ENCODE measurements around the gene ZNF70. TPM values are rescaled to one million over a fixed set of nuclear protein-coding genes. Genes with fewer than 3 reads are reported as not detected.

The ZNF70 gene
- 0.99 to 1.3 TPM (median 1.2 TPM) in 5 replicates for total RNA-seq (2022; extraction: Qiagen RNA extraction; ENCODE audit: low read depth)

GRCh38 chr22:23750714-23751440 lies at the start of gene ZNF70:
Gene ZNF70 (minus strand): TSS chr22:23751112. CDS start chr22:23745140, 5,972 bp downstream.

GRCh38 chr22:23786752-23787599 lies 36.1 kb upstream of the ZNF70 start, which contains the start of gene SMARCB1:
Gene SMARCB1 (plus strand): TSS chr22:23786966. CDS start chr22:23787170, 204 bp downstream.

GRCh38 chr22:23772649-23773473 lies 21.9 kb upstream of the ZNF70 start, which contains the start of gene MMP11:
Gene MMP11 (plus strand): TSS chr22:23772849. CDS start chr22:23772871, 22 bp downstream.

GRCh38 chr22:23767673-23768548 lies 17.0 kb upstream of the ZNF70 start, which contains the start of gene CHCHD10:
Gene CHCHD10 (minus strand): TSS chr22:23767972. CDS start chr22:23767874, 98 bp downstream.

GRCh38 chr22:23762842-23763578 lies 12.1 kb upstream of the ZNF70 start, which contains the start of gene C22orf15:
Gene C22orf15 (plus strand): TSS chr22:23762990. CDS start chr22:23763307, 317 bp downstream.

GRCh38 chr22:23754220-23754919 lies 3.5 kb upstream of the ZNF70 start, which contains the start of gene VPREB3:
Gene VPREB3 (minus strand): TSS chr22:23754425. CDS start chr22:23754363, 62 bp downstream.

GRCh38 chr22:23690713-23691112 lies 60.2 kb downstream of the ZNF70 start, which contains the start of gene RGL4:
Gene RGL4 (plus strand): TSS chr22:23691013. CDS start chr22:23692031, 1,018 bp downstream.

Other genes with a start within 250 kb of the ZNF70 start
- gene IGLL1, start 170.8 kb downstream of the ZNF70 start, total RNA-seq (2022; extraction: Qiagen RNA extraction; ENCODE audit: low read depth) = not detected in 5 replicates
- gene DRICH1, start 118.8 kb downstream of the ZNF70 start, total RNA-seq (2022; extraction: Qiagen RNA extraction; ENCODE audit: low read depth) = 0.09 to 0.26 TPM (median 0.13 TPM) in 4 of 5 replicates, not detected in the other
- gene RGL4, start 60.1 kb downstream of the ZNF70 start, total RNA-seq (2022; extraction: Qiagen RNA extraction; ENCODE audit: low read depth) = 0.04 TPM in 1 of 5 replicates, not detected in the others
- gene VPREB3, start 3.3 kb upstream of the ZNF70 start, total RNA-seq (2022; extraction: Qiagen RNA extraction; ENCODE audit: low read depth) = 0.51 to 0.87 TPM (median 0.64 TPM) in 5 replicates
- gene C22orf15, start 11.9 kb upstream of the ZNF70 start, total RNA-seq (2022; extraction: Qiagen RNA extraction; ENCODE audit: low read depth) = not detected in 5 replicates
- 84.1 to 177 TPM (median 168 TPM) in 5 replicates for gene CHCHD10, start 16.9 kb upstream of the ZNF70 start, total RNA-seq (2022; extraction: Qiagen RNA extraction; ENCODE audit: low read depth)
- 0.11 to 0.23 TPM (median 0.14 TPM) in 5 replicates for gene MMP11, start 21.7 kb upstream of the ZNF70 start, total RNA-seq (2022; extraction: Qiagen RNA extraction; ENCODE audit: low read depth)
- gene SMARCB1, start 35.9 kb upstream of the ZNF70 start, total RNA-seq (2022; extraction: Qiagen RNA extraction; ENCODE audit: low read depth) = 47.3 to 58.2 TPM (median 50.3 TPM) in 5 replicates
- 0.43 to 0.69 TPM (median 0.47 TPM) in 5 replicates for gene DERL3, start 87.9 kb upstream of the ZNF70 start, total RNA-seq (2022; extraction: Qiagen RNA extraction; ENCODE audit: low read depth)
- 8.7 to 10.0 TPM (median 9.7 TPM) in 5 replicates for gene SLC2A11, start 106.8 kb upstream of the ZNF70 start, total RNA-seq (2022; extraction: Qiagen RNA extraction; ENCODE audit: low read depth)
- 485 to 881 TPM (median 831 TPM) in 5 replicates for gene MIF, start 143.3 kb upstream of the ZNF70 start, total RNA-seq (2022; extraction: Qiagen RNA extraction; ENCODE audit: low read depth)
- 0.17 to 0.54 TPM (median 0.26 TPM) in 5 replicates for gene GSTT2B, start 210.1 kb upstream of the ZNF70 start, total RNA-seq (2022; extraction: Qiagen RNA extraction; ENCODE audit: low read depth)
- gene DDTL, start 215.8 kb upstream of the ZNF70 start, total RNA-seq (2022; extraction: Qiagen RNA extraction; ENCODE audit: low read depth) = 1.6 to 1.9 TPM (median 1.7 TPM) in 5 replicates
- 103 to 162 TPM (median 139 TPM) in 5 replicates for gene DDT, start 223.3 kb upstream of the ZNF70 start, total RNA-seq (2022; extraction: Qiagen RNA extraction; ENCODE audit: low read depth)
- not detected in 5 replicates for gene GSTT2, start 229.0 kb upstream of the ZNF70 start, total RNA-seq (2022; extraction: Qiagen RNA extraction; ENCODE audit: low read depth)